LNCAP (cell line): ENCODE results near the gene GPSM1.

Experiments used
- CTCF ChIP-seq: fragments of 450-650 bp; IDR thresholded peaks from 2 replicates; pipeline ENCODE4 v1.5.1; 2017; ENCODE audit warnings: mild to moderate bottlenecking

The GPSM1 gene

GRCh38 chr9:136297766-136298735 lies 29.3 kb upstream of the GPSM1 start:
- TF ChIP-seq CTCF, result no peak

- TF ChIP-seq CTCF, result no peak
Observed at GRCh38 chr9:136299116-136299515, 28.2 kb upstream of the GPSM1 start.

- no peak for TF ChIP-seq CTCF
Observed at GRCh38 chr9:136299541-136299940, 27.8 kb upstream of the GPSM1 start.

GRCh38 chr9:136300016-136300545 lies 27.3 kb upstream of the GPSM1 start:
- no peak for TF ChIP-seq CTCF

GRCh38 chr9:136300866-136301265 lies 26.5 kb upstream of the GPSM1 start:
- TF ChIP-seq CTCF, result no peak

- TF ChIP-seq CTCF, result no peak
Observed at GRCh38 chr9:136302527-136302926, 24.8 kb upstream of the GPSM1 start.

GRCh38 chr9:136303066-136303824 lies 24.1 kb upstream of the GPSM1 start:
- no peak for TF ChIP-seq CTCF
